Measurements from ENCODE around the gene KEAP1. TPM values are rescaled to one million over a fixed set of nuclear protein-coding genes. Genes with fewer than 3 reads are reported as not detected.
"Not testable (repeated sequence)": the region's sequence is repeated elsewhere in the genome, so short reads cannot be mapped to it uniquely, and the experiment has no call there.

Gene KEAP1
- total RNA-seq, 4 donors from 2014 or later = 44.2 to 53.6 (median 46.9) TPM

- Histone ChIP-seq H3K27ac (no peak overlapping the region), H3K36me3 (no peaks in the 10 kb centered on the region)
- DNase-seq = no peak
Measured at GRCh38 chr19:10535613-10536012, 32.5 kb upstream of the KEAP1 start.

GRCh38 chr19:10533646-10534386 lies 30.7 kb upstream of the KEAP1 start:
- H3K36me3 ChIP-seq = no peaks in the 10 kb centered on the region
- no peaks in the 10 kb centered on the region for H3K4me1 ChIP-seq
- no peaks in the 10 kb centered on the region for H3K27me3 ChIP-seq
- TF ChIP-seq POLR2A (IDR thresholded peaks at IDR 0.05) (no peak), CTCF (IDR thresholded peaks at IDR 0.05) (no peak)
- H3K27ac ChIP-seq = peak overlapping the region in 1 of 4 donors; percentile 42
- no peaks in the 10 kb centered on the region for H3K9me3 ChIP-seq
- no peak overlapping the region for H3K4me3 ChIP-seq
- no peak for DNase-seq

More at GRCh38 chr19:10535613-10536012, 32.5 kb upstream of the KEAP1 start:
- TF ChIP-seq POLR2A (IDR thresholded peaks at IDR 0.05) (no peak), CTCF (IDR thresholded peaks at IDR 0.05) (no peak)
- Histone ChIP-seq H3K9me3 (no peaks in the 10 kb centered on the region), H3K27me3 (no peaks in the 10 kb centered on the region), H3K4me3 (no peak overlapping the region), H3K4me1 (no peaks in the 10 kb centered on the region)

GRCh38 chr19:10532457-10532856 lies 29.3 kb upstream of the KEAP1 start:
- no peak for TF ChIP-seq POLR2A (IDR thresholded peaks at IDR 0.05)
- TF ChIP-seq CTCF (IDR thresholded peaks at IDR 0.05) = no peak
- Histone ChIP-seq H3K4me1 (no peaks in the 10 kb centered on the region), H3K36me3 (no peaks in the 10 kb centered on the region)

GRCh38 chr19:10526887-10527286 lies 23.7 kb upstream of the KEAP1 start:
- not testable (repeated sequence) for H3K36me3 ChIP-seq, H3K9me3 ChIP-seq, H3K4me3 ChIP-seq, H3K4me1 ChIP-seq, DNase-seq, H3K27ac ChIP-seq, H3K27me3 ChIP-seq

More at GRCh38 chr19:10532457-10532856, 29.3 kb upstream of the KEAP1 start:
- Histone ChIP-seq H3K9me3 (no peaks in the 10 kb centered on the region), H3K4me3 (no peak overlapping the region), H3K27me3 (no peaks in the 10 kb centered on the region), H3K27ac (no peak overlapping the region)
- no peak for DNase-seq

- DNase-seq = no peak
- H3K9me3 ChIP-seq = no peaks in the 10 kb centered on the region
- no peaks in the 10 kb centered on the region for H3K36me3 ChIP-seq
- H3K4me3 ChIP-seq = no peak overlapping the region
- TF ChIP-seq POLR2A (IDR thresholded peaks at IDR 0.05) (no peak), CTCF (IDR thresholded peaks at IDR 0.05) (no peak)
- H3K27ac ChIP-seq = no peak overlapping the region
- no peaks in the 10 kb centered on the region for H3K27me3 ChIP-seq
- H3K4me1 ChIP-seq = no peaks in the 10 kb centered on the region
Measured at GRCh38 chr19:10525636-10526035, 22.5 kb upstream of the KEAP1 start.

GRCh38 chr19:10523135-10523636 lies 20.0 kb upstream of the KEAP1 start:
- no peak for DNase-seq
- H3K27me3 ChIP-seq = peaks cover 0 to 5% of the 10 kb centered on the region in 2 donors
- no peak for TF ChIP-seq CTCF (IDR thresholded peaks at IDR 0.05)
- TF ChIP-seq POLR2A (IDR thresholded peaks at IDR 0.05) = no peak
- no peak overlapping the region for H3K4me3 ChIP-seq
- H3K27ac ChIP-seq = no peak overlapping the region
- H3K9me3 ChIP-seq = no peaks in the 10 kb centered on the region
- H3K36me3 ChIP-seq = no peaks in the 10 kb centered on the region
- H3K4me1 ChIP-seq = peaks cover 0 to 8% (median 4%) of the 10 kb centered on the region in 4 donors

All from Peyer's patch (tissue), 4 donors.